K562 (cell line): ENCODE results near the gene GSG1L2. TPM values are rescaled to one million over a fixed set of nuclear protein-coding genes. Genes with fewer than 3 reads are reported as not detected.

ENCODE experiments used
- ATAC-seq: fragments of 200-7000 bp; cut with Tn5 transposase; 3 replicates; pipeline ENCODE4 v1.9.1; 2020; ENCODE audit warnings: moderate library complexity
- BruUV-seq: library from RNA; stranded (reverse); fragments of 400-500 nt; replicated peaks from 2 replicates; lab custom pipeline; 2021; lab: Mats Ljungman, UMichigan
- CTCF ChIA-PET: fragments of 300-600 bp; formaldehyde crosslinking; extraction: SDS; loops from one replicate; lab custom pipeline; 2021; ENCODE audit warnings: low intra/inter-chr PET ratio; lab: Yijun Ruan, JAX
- POLR2A ChIA-PET: fragments of 300-600, 350-650 bp; sonication (Branson Sonifier 250); formaldehyde crosslinking; extraction: SDS; loops from one replicate; lab custom pipeline; 2021; ENCODE audit warnings: antibody characterized with exemption, inconsistent platforms; lab: Yijun Ruan, JAX
- DNase-seq, 4 experiments: peaks; one replicate each; pipeline versions ENCODE4 v3.0.0 to v3.0.0-alpha.2; 2011 to 2018; ENCODE audit warnings: low spot score in 3 of 4, mixed read lengths in 3 of 4; ENCODE audit errors: extremely low read depth in 1 of 4
- FAIRE-seq: peaks from 2 replicates; lab custom pipeline; 2011; peaks lifted over from hg19 to GRCh38; lab: Jason Lieb, UNC
- H2AFZ ChIP-seq: 2 replicates; pipeline ENCODE4 v1.6.0; 2011; ENCODE audit warnings: low read depth, low read length, control low read depth, inconsistent platforms
- H3K27ac ChIP-seq: fragments of 200-600 bp; 3 replicates; pipeline ENCODE4 v1.8.0; 2011; ENCODE audit warnings: low read depth, mild to moderate bottlenecking, control low read depth, inconsistent platforms, low read length, moderate library complexity, mixed read lengths; ENCODE audit errors: extremely low read depth
- H3K27me3 ChIP-seq, 2 experiments: fragments of 300-600 bp in 1 of 2; 2 replicates in 1 of 2; 3 replicates in 1 of 2; pipeline versions ENCODE4 v1.6.0 to v1.8.0; 2011; ENCODE audit warnings: inconsistent platforms in 2 of 2, low read length in 2 of 2, mild to moderate bottlenecking in 1 of 2, mixed read lengths in 1 of 2, moderate library complexity in 1 of 2; ENCODE audit not compliant: control insufficient read depth in 2 of 2, insufficient read depth in 2 of 2
- H3K36me3 ChIP-seq: fragments of 300-600 bp; 3 replicates; pipeline ENCODE4 v1.8.0; 2011; ENCODE audit warnings: mild to moderate bottlenecking, low read length, inconsistent platforms; ENCODE audit not compliant: control insufficient read depth, insufficient read depth
- H3K4me1 ChIP-seq, 2 experiments: fragments of 200-600 bp in 1 of 2; replicated peaks in 1 of 2; 2 replicates in 1 of 2; 3 replicates in 1 of 2; pipeline versions ENCODE4 v1.5.1 to v1.8.0; 2011; ENCODE audit warnings: inconsistent platforms in 2 of 2, low read length in 2 of 2, mild to moderate bottlenecking in 1 of 2, mixed read lengths in 1 of 2, moderate library complexity in 1 of 2; ENCODE audit not compliant: control insufficient read depth in 2 of 2, insufficient read depth in 2 of 2
- H3K4me2 ChIP-seq: 2 replicates; pipeline ENCODE4 v1.6.1; 2011; ENCODE audit warnings: low read length, control low read depth, inconsistent platforms, mixed read lengths; ENCODE audit not compliant: insufficient read depth
- H3K4me3 ChIP-seq: fragments of 200-600 bp; sonication (generic), shearing (Covaris generic); 2 replicates; pipeline ENCODE4 v1.5.1; 2016; ENCODE audit warnings: control low read depth, inconsistent platforms
- H3K79me2 ChIP-seq: fragments of 200-600 bp; 3 replicates; pipeline ENCODE4 v1.8.0; 2011; ENCODE audit warnings: low read length, inconsistent platforms; ENCODE audit not compliant: control insufficient read depth, insufficient read depth
- H3K9ac ChIP-seq, 2 experiments: 2 replicates each; pipeline versions ENCODE4 v1.6.0 to v1.6.1; 2011; ENCODE audit warnings: low read depth in 2 of 2, low read length in 2 of 2, control low read depth in 1 of 2, inconsistent platforms in 1 of 2, mild to moderate bottlenecking in 1 of 2, mixed read lengths in 1 of 2; ENCODE audit not compliant: insufficient read depth in 1 of 2
- H3K9me1 ChIP-seq: one replicate; pipeline ENCODE4 v1.6.0; 2011; ENCODE audit warnings: inconsistent platforms, mild to moderate bottlenecking, low read length, moderate library complexity; ENCODE audit not compliant: control insufficient read depth, insufficient read depth
- H3K9me3 ChIP-seq: replicated peaks from 2 replicates; pipeline ENCODE4 v1.5.1; 2011; ENCODE audit warnings: low read depth, low read length, inconsistent platforms; ENCODE audit not compliant: control insufficient read depth, insufficient read depth
- H4K20me1 ChIP-seq: replicated peaks from 2 replicates; pipeline ENCODE4 v1.6.1; 2011; ENCODE audit warnings: low read length, inconsistent platforms, mixed read lengths; ENCODE audit not compliant: control insufficient read depth, insufficient read depth
- CHAMP1 ChIP-seq: fragments of 450-650 bp; IDR thresholded peaks from 2 replicates; pipeline ENCODE4 v1.6.1; 2016; ENCODE audit warnings: mild to moderate bottlenecking
- ETV6 ChIP-seq, 3 experiments: fragments of 150-350 bp in 1 of 3; sonication (generic) in 1 of 3; formaldehyde crosslinking in 1 of 3; IDR thresholded peaks; 2 replicates each; pipeline versions ENCODE4 v1.6.1 to v1.8.0; 2014 to 2022; ENCODE audit warnings: borderline replicate concordance in 2 of 3, low read depth in 2 of 3, antibody characterized with exemption in 1 of 3, low read length in 1 of 3, mild to moderate bottlenecking in 1 of 3, missing genetic modification reagents in 1 of 3
- FOXK1 ChIP-seq: sonication (generic); formaldehyde crosslinking; IDR thresholded peaks from 2 replicates; pipeline ENCODE4 v1.8.0; 2022; ENCODE audit warnings: missing genetic modification reagents, mild to moderate bottlenecking, borderline replicate concordance
- HCFC1 ChIP-seq: IDR thresholded peaks from 2 replicates; pipeline ENCODE4 v1.6.1; 2012; ENCODE audit warnings: low read depth, low read length, improper control_type of control experiment
- NFYB ChIP-seq: IDR thresholded peaks from 2 replicates; pipeline ENCODE4 v1.6.1; 2011; ENCODE audit warnings: mild to moderate bottlenecking, moderate library complexity; ENCODE audit not compliant: insufficient read length; ENCODE audit errors: extremely low read depth
- NONO ChIP-seq, 2 experiments: fragments of 200-400 bp in 1 of 2; fragments of 450-650 bp in 1 of 2; formaldehyde crosslinking in 1 of 2; IDR thresholded peaks; 2 replicates each; pipeline ENCODE4 v1.6.1; 2017; ENCODE audit warnings: low read depth in 2 of 2, mild to moderate bottlenecking in 2 of 2, moderate library complexity in 2 of 2, low read length in 1 of 2
- SMAD1 ChIP-seq: fragments of 150-350 bp; IDR thresholded peaks from 2 replicates; pipeline ENCODE4 v1.6.1; 2014; ENCODE audit warnings: low read length, low read depth; ENCODE audit not compliant: partially characterized antibody
- U2AF1 ChIP-seq: fragments of 200-400 bp; formaldehyde crosslinking; optimal IDR thresholded peaks from 2 replicates; pipeline ENCODE3; 2017; ENCODE audit warnings: mild to moderate bottlenecking, low read depth, low read length, moderate library complexity
- ZNF143 ChIP-seq: sonication (generic); formaldehyde crosslinking; IDR thresholded peaks from 2 replicates; pipeline ENCODE4 v1.9.0; 2022; ENCODE audit warnings: mild to moderate bottlenecking, missing genetic modification reagents
- ZNF212 ChIP-seq: fragments of 450-650 bp; formaldehyde crosslinking; IDR thresholded peaks from 2 replicates; pipeline ENCODE4 v1.4.0; 2020; ENCODE audit warnings: mild to moderate bottlenecking
- ZNF431 ChIP-seq: sonication (generic); formaldehyde crosslinking; IDR thresholded peaks from 2 replicates; pipeline ENCODE4 v1.8.0; 2022; ENCODE audit warnings: mild to moderate bottlenecking, missing genetic modification reagents
- ZNF561 ChIP-seq: fragments of 450-650 bp; formaldehyde crosslinking; conservative IDR thresholded peaks from 2 replicates; pipeline ENCODE4 v1.4.0; 2020; ENCODE audit warnings: mild to moderate bottlenecking, moderate library complexity
- WGBS: fragments of 100-300 bp; shearing (Covaris generic); methylation state at CpG from one replicate; pipeline ENCODE4 v1.1.6; 2016; ENCODE audit warnings: low coverage, mixed read lengths; ENCODE audit not compliant: insufficient coverage; ENCODE audit errors: missing lambda C conversion rate; 5-methylcytosine and 5-hydroxymethylcytosine counted together
- in situ Hi-C: fragments of 300-500 bp; cut with MboI; formaldehyde crosslinking; loops from 4 replicates; pipeline ENCODE4 v1.15.0; 2018; ENCODE audit warnings: inconsistent platforms, mixed read lengths
- intact Hi-C: fragments of 100-400 bp; cut with micrococcal nuclease; formaldehyde crosslinking; loops from 2 replicates; pipeline ENCODE4 v1.14.2; 2022
- polyA plus RNA-seq, 8 experiments: library from polyadenylated mRNA; depleted of rRNA in 4 of 8; stranded (reverse) in 5 of 8; unstranded in 3 of 8; fragments of >200 nt; fragmentation: Nextera tagmentation in 2 of 8; fragmentation: Illumina TruSeq in 1 of 8; extraction: Ambion mirVana in 2 of 8; extraction: Trizol in 1 of 8; gene quantifications; 2 replicates each; pipeline versions ENCODE4 v1.2.1 to v1.2.3, GENCODE V29; 2011 to 2014; ENCODE audit warnings: inconsistent platforms in 1 of 8, missing spikeins in 1 of 8
- total RNA-seq, 7 experiments: library from RNA; depleted of rRNA in 6 of 7; stranded (reverse); fragments of >200 nt in 6 of 7; fragmentation: Illumina TruSeq in 2 of 7; extraction: Trizol in 2 of 7; gene quantifications; 2 replicates each; pipeline versions ENCODE4 v1.2.1 to v1.2.3, GENCODE V29; 2011 to 2021; ENCODE audit warnings: low replicate concordance in 1 of 7
- TF ChIP-seq, protein P1 (sequence below): fragments of 450-650 bp; IDR thresholded peaks from 2 replicates; pipeline ENCODE4 v1.6.1; 2017; ENCODE audit warnings: antibody characterized with exemption, mild to moderate bottlenecking

The GSG1L2 gene
- total and polyA plus RNA-seq, 9 of the 15 experiments (the other 6 are each of a cell fraction or from before 2014, with no cell fraction given) = not detected

- TF ChIP-seq, protein P1, sequence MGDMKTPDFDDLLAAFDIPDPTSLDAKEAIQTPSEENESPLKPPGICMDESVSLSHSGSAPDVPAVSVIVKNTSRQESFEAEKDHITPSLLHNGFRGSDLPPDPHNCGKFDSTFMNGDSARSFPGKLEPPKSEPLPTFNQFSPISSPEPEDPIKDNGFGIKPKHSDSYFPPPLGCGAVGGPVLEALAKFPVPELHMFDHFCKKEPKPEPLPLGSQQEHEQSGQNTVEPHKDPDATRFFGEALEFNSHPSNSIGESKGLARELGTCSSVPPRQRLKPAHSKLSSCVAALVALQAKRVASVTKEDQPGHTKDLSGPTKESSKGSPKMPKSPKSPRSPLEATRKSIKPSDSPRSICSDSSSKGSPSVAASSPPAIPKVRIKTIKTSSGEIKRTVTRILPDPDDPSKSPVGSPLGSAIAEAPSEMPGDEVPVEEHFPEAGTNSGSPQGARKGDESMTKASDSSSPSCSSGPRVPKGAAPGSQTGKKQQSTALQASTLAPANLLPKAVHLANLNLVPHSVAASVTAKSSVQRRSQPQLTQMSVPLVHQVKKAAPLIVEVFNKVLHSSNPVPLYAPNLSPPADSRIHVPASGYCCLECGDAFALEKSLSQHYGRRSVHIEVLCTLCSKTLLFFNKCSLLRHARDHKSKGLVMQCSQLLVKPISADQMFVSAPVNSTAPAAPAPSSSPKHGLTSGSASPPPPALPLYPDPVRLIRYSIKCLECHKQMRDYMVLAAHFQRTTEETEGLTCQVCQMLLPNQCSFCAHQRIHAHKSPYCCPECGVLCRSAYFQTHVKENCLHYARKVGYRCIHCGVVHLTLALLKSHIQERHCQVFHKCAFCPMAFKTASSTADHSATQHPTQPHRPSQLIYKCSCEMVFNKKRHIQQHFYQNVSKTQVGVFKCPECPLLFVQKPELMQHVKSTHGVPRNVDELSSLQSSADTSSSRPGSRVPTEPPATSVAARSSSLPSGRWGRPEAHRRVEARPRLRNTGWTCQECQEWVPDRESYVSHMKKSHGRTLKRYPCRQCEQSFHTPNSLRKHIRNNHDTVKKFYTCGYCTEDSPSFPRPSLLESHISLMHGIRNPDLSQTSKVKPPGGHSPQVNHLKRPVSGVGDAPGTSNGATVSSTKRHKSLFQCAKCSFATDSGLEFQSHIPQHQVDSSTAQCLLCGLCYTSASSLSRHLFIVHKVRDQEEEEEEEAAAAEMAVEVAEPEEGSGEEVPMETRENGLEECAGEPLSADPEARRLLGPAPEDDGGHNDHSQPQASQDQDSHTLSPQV = no peak
- TF ChIP-seq ETV6 (IDR thresholded peaks at IDR 0.05; ENCODE audit: borderline replicate concordance in 1 of 2, low read depth in 2 of 2, low read length in 1 of 2) (no peak), ETV6 (CRISPR knock-in tag; IDR thresholded peaks at IDR 0.05; ENCODE audit: borderline replicate concordance) (no peak)
These were observed 49.2 kb downstream of the GSG1L2 start (continued) for GRCh38 chr17:9772658-9773057.

DNA sequence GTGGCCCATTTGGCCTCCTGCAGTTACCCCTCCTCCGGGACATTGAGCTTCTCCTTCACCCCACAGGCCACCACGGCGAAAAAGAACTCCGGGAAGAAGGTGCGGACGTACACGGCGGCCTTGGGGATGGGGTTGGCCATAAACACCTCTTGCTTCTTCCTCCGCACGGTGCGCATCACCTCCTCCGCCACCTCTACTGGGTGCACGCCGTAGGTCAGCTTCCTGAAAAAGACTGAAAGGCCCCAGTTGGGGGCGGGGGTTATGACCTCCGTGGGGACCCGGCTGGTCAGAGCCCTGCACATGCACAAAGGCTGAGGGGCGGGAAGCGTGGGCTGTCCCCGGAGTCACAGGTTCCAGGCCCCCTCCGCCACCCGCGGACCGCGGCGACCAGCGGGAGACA is 50.4 kb downstream of the GSG1L2 start:
- Histone ChIP-seq H3K27me3 (peaks cover 0 to 18% of the 10 kb centered on the region in 2 experiments; a peak in 2 of 5 replicates), H3K27ac (no peak overlapping the region), H3K4me2 (no peak overlapping the region), H4K20me1 (no peaks in the 10 kb centered on the region), H3K9ac (no peak overlapping the region), H2AFZ (no peak overlapping the region), H3K79me2 (no peaks in the 10 kb centered on the region), H3K4me1 (no peaks in the 10 kb centered on the region), H3K9me1 (no peaks in the 10 kb centered on the region), H3K4me3 (no peak overlapping the region), H3K36me3 (no peaks in the 10 kb centered on the region), H3K9me3 (no peaks in the 10 kb centered on the region)
- ATAC-seq (no peak), DNase-seq (no peak), FAIRE-seq (no peak)
- intact Hi-C loops = no loop called here
- in situ Hi-C loops = no loop called here
- no TSS peak for BruUV-seq
- CTCF ChIA-PET = no interaction called here
- 4% methylated on average over 17 of the region's 27 CpGs for WGBS
- POLR2A ChIA-PET = interaction anchor here (0.6 to 1.0 kb wide), 2 partner anchors 14 to 34 kb away, joined by 3 read pairs; no protein-coding TSS in a partner anchor
- TF ChIP-seq FOXK1 (no peak), ZNF561 (CRISPR knock-in tag) (no peak), SMAD1 (no peak), ZNF212 (no peak), HCFC1 (no peak), NFYB (no peak), CHAMP1 (no peak), U2AF1 (no peak), ZNF143 (CRISPR knock-in tag) (no peak), ZNF431 (no peak), NONO (IDR thresholded peaks at IDR 0.05; ENCODE audit: low read depth in 2 of 2, low read length in 1 of 2) (no peak)
